Heart right ventricle (tissue), 16 donors: ENCODE measurements around the gene SMCO2. TPM values are rescaled to one million over a fixed set of nuclear protein-coding genes. Genes with fewer than 3 reads are reported as not detected.
A peak's percentile ranks its signal among the peaks of the same experiment; 100 is the strongest.

Source experiments
- ATAC-seq, 8 donors: fragments of 200-7000 bp; cut with Tn5 transposase; one replicate each; pipeline ENCODE4 v1.9.1; 2020; ENCODE audit warnings: mild to moderate bottlenecking in 8 of 8, moderate library complexity in 8 of 8, moderate number of reproducible peaks in 1 of 8
- DNase-seq, 2 donors: peaks; one replicate each; pipeline ENCODE4 v3.0.0-alpha.2; 2020
- H3K27ac ChIP-seq, 10 donors: fragments of 200-600 bp; sonication (generic) in 2 of 10; one replicate each; pipeline versions ENCODE4 v1.5.0 to v1.8.0; 2020 to 2022; ENCODE audit warnings: mild to moderate bottlenecking in 3 of 10
- H3K27me3 ChIP-seq, 7 donors: fragments of 200-600 bp; one replicate each; pipeline ENCODE4 v1.8.0; 2021 to 2022; ENCODE audit warnings: mild to moderate bottlenecking in 2 of 7
- H3K36me3 ChIP-seq, 9 donors: fragments of 200-600 bp; sonication (generic) in 1 of 9; one replicate each; pipeline versions ENCODE4 v1.5.0 to v1.8.0; 2020 to 2022; ENCODE audit warnings: mild to moderate bottlenecking in 2 of 9
- H3K4me1 ChIP-seq, 9 donors: fragments of 200-600 bp; sonication (generic) in 1 of 9; one replicate each; pipeline versions ENCODE4 v1.5.0 to v1.8.0; 2020 to 2022; ENCODE audit warnings: mild to moderate bottlenecking in 4 of 9
- H3K4me3 ChIP-seq, 10 donors: fragments of 200-600 bp; sonication (generic) in 2 of 10; one replicate each; pipeline versions ENCODE4 v1.5.0 to v1.8.0; 2020 to 2022; ENCODE audit warnings: mild to moderate bottlenecking in 7 of 10, moderate library complexity in 2 of 10
- H3K9me3 ChIP-seq, 11 donors: fragments of 200-600 bp in 10 of 11; sonication (generic) in 2 of 11; one replicate each; pipeline versions ENCODE4 v1.5.0 to v1.8.0; 2013 to 2022; ENCODE audit warnings: mild to moderate bottlenecking in 2 of 11, control low read depth in 1 of 11, moderate library complexity in 1 of 11
- CTCF ChIP-seq, 9 donors: fragments of 200-600 bp; sonication (generic) in 2 of 9; IDR thresholded peaks; one replicate each; pipeline versions ENCODE4 v1.5.0 to v1.8.0; 2021 to 2022; ENCODE audit warnings: antibody characterized with exemption in 9 of 9, mild to moderate bottlenecking in 5 of 9, moderate library complexity in 1 of 9
- WGBS, 2 donors: extraction: QIAGEN DNeasy Blood & Tissue Kit; methylation state at CpG; one replicate each; pipeline ENCODE4 v1.1.7; 2013; ENCODE audit warnings: inconsistent platforms in 1 of 2; 5-methylcytosine and 5-hydroxymethylcytosine counted together
- intact Hi-C, 10 donors: fragments of 100-400 bp; cut with DNase I; formaldehyde crosslinking; loops; one replicate each; pipeline versions ENCODE4 v1.11.1 to v1.14.2; 2022
- polyA plus RNA-seq, 2 donors: library from polyadenylated mRNA; stranded (reverse); fragments of 200-250 nt; gene quantifications; one replicate each; pipeline ENCODE4 v1.2.3, GENCODE V29; 2013
- total RNA-seq, 10 donors: library from RNA; stranded (reverse); fragmentation: NEBNext Ultra II Directional in 3 of 10; extraction: Animal tissue kit (Norgen Biotek cat#: 25700) in 3 of 10; gene quantifications; one replicate each; pipeline versions ENCODE4 v1.2.1 to v1.2.4, GENCODE V29; 2021 to 2023
- donor health status: Arrhythmogenic right ventricular cardiomyopathy.
- donor health status: ischemic (EF 13 %, LVEDD 7.1; RV severe dilation, severe dysfunction).
- donor health status: healthy with polysubstance abuse.
- donor health status: DM: no; HTN: yes; CAD: no.
- donor health status: DM: no; HTN: no; CAD: no.
- donor health status: ischemic (EF 25% LVEDD 6.9; RV normal size, moderate dysfunction).
- donor health status: ischemic (EF 25% LVEDD 5.7; RV mildly dilated, moderate dysfunction).
- donor health status: healthy.
- donor health status: DM: yes; HTN: yes; CAD: no.
- donor health status: Ischemic cardiomyopathy.
- donor health status: ischemic (EF 35%, LVEDD 5.7; RV mildly dilated, moderate dysfunction).
- donor health status: nonischemic (EF 11% LVEDD 7.7; RV severe dilation, severe dysfunction).
- donor health status: DM: yes; HTN: yes; CAD: no.
- donor health status: PGD.
- donor health status: ischemic (EF 29% LVEDD 5.4; RV normal size, mild dysfunction).
- donor health status: nonischemic (EF 23%, LVEDD 6.1; RV moderate dilation, normal function).

SMCO2 gene
- total and polyA plus RNA-seq, 12 donors: 0.04 to 1.3 (median 0.48) TPM; not detected in 8

DNA sequence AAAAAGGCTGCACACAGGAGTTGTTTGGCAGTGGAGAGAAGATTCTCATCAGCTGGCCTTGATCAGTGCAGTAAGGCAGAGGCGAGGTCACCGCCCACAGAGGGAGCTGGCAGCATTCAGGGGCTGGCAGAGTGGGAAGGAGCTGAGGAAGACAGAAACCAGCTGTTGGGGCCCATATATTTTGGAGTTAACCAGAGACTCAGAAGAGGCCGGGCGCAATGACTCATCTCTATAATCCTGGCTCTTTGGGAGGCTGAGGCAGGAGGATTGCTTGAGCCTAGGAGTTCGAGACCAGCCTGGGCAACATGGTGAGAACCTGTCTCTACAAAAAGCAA, 17.7 kb downstream of the SMCO2 start:
- intact Hi-C loops: no loop called here
- ATAC-seq (peak; percentile 59 to 89 (median 76)), DNase-seq (peak; percentile 66 to 78)

GRCh38 chr12:27467641-27468040, 21.1 kb downstream of the SMCO2 start:
- Histone ChIP-seq H3K4me1 (peaks cover 0 to 17% (median 3%) of the 10 kb centered on the region in 9 donors), H3K36me3 (no peaks in the 10 kb centered on the region), H3K27me3 (no peaks in the 10 kb centered on the region), H3K9me3 (no peaks in the 10 kb centered on the region), H3K27ac (no peak overlapping the region), H3K4me3 (no peak overlapping the region)
- intact Hi-C loops: no loop called here
- DNase-seq (no peak), ATAC-seq (no peak)
- WGBS, 2 donors: 95 to 98% methylated on average over 3 of the region's 3 CpGs
- no peak for TF ChIP-seq CTCF (IDR thresholded peaks at IDR 0.05)

More for the DNA sequence above, 17.7 kb downstream of the SMCO2 start:
- Histone ChIP-seq H3K27me3 (no peaks in the 10 kb centered on the region), H3K4me3 (no peak overlapping the region), H3K36me3 (no peaks in the 10 kb centered on the region), H3K27ac (peak overlapping the region in 5 of 10 donors; percentile 18 to 69 (median 49)), H3K9me3 (no peaks in the 10 kb centered on the region), H3K4me1 (peaks cover 0 to 36% (median 7%) of the 10 kb centered on the region in 9 donors)
- TF ChIP-seq CTCF (IDR thresholded peaks at IDR 0.05): peak in 2 of 9 donors; percentile 10 to 23
- WGBS, 2 donors: 58 to 61% methylated on average over 5 of the region's 5 CpGs

GRCh38 chr12:27468241-27468640, 21.7 kb downstream of the SMCO2 start:
- 86 to 87% methylated on average over 2 of the region's 2 CpGs for WGBS, 2 donors
- no peaks in the 10 kb centered on the region for H3K9me3 ChIP-seq
- no peak for DNase-seq
- no peaks in the 10 kb centered on the region for H3K36me3 ChIP-seq
- no peak overlapping the region for H3K4me3 ChIP-seq
- H3K27ac ChIP-seq: no peak overlapping the region
- H3K4me1 ChIP-seq: peaks cover 0 to 17% (median 2%) of the 10 kb centered on the region in 9 donors
- no peak for TF ChIP-seq CTCF (IDR thresholded peaks at IDR 0.05)
- intact Hi-C loops: no loop called here
- ATAC-seq: no peak
- H3K27me3 ChIP-seq: no peaks in the 10 kb centered on the region

GRCh38 chr12:27469176-27469736, 22.7 kb downstream of the SMCO2 start:
- DNase-seq (no peak), ATAC-seq (no peak)
- WGBS, 2 donors: 72 to 85% methylated on average over 1 of the region's 1 CpG
- peaks cover 0 to 18% (median 7%) of the 10 kb centered on the region in 9 donors for H3K4me1 ChIP-seq
- no peak overlapping the region for H3K4me3 ChIP-seq
- H3K27ac ChIP-seq: no peak overlapping the region
- intact Hi-C loops: no loop called here
- H3K9me3 ChIP-seq: no peaks in the 10 kb centered on the region
- no peaks in the 10 kb centered on the region for H3K36me3 ChIP-seq
- no peaks in the 10 kb centered on the region for H3K27me3 ChIP-seq
- TF ChIP-seq CTCF (IDR thresholded peaks at IDR 0.05): no peak
